A549 (cell line): Measurements from ENCODE around the gene PPP1R12C. TPM values are rescaled to one million over a fixed set of nuclear protein-coding genes. Genes with fewer than 3 reads are reported as not detected.

Experiments used
- ATAC-seq, 2 experiments: fragments of 200-7000 bp in 1 of 2; fragments of >200 bp in 1 of 2; cut with Nextera tagmentation in 1 of 2; cut with Tn5 transposase in 1 of 2; 3 replicates each; pipeline versions ENCODE4 v1.8.0 to v1.9.1; 2018 to 2020; ENCODE audit warnings: mild to moderate bottlenecking in 1 of 2, moderate library complexity in 1 of 2
- CTCF ChIA-PET: fragments of 300-600 bp; sonication (Branson Sonifier 250); formaldehyde crosslinking; extraction: SDS; loops from one replicate; lab custom pipeline; 2021; ENCODE audit warnings: antibody characterized with exemption, inconsistent platforms; lab: Yijun Ruan, JAX
- POLR2A ChIA-PET: fragments of 350-600 bp; formaldehyde crosslinking; extraction: SDS; loops from one replicate; lab custom pipeline; 2021; ENCODE audit warnings: antibody characterized with exemption, inconsistent platforms; lab: Yijun Ruan, JAX
- DNase-seq, 2 experiments: peaks; one replicate each; pipeline versions ENCODE4 v3.0.0 to v3.0.0-alpha.2; 2011 to 2016; ENCODE audit warnings: low read depth in 1 of 2, low spot score in 1 of 2
- FAIRE-seq: peaks from 2 replicates; lab custom pipeline; 2011; peaks lifted over from hg19 to GRCh38; lab: Jason Lieb, UNC
- H3K27ac ChIP-seq, 2 experiments: fragments of >200 bp; sonication (Bioruptor Twin); formaldehyde crosslinking; 3 replicates each; pipeline ENCODE4 v1.5.1; 2016 to 2017
- H3K4me1 ChIP-seq: fragments of >200 bp; sonication (Bioruptor Twin); formaldehyde crosslinking; 3 replicates; pipeline ENCODE4 v1.6.1; 2016
- H3K4me2 ChIP-seq: fragments of >200 bp; sonication (Bioruptor Twin); formaldehyde crosslinking; 3 replicates; pipeline ENCODE4 v1.6.1; 2016
- H3K4me3 ChIP-seq: fragments of >200 bp; sonication (Bioruptor Twin); formaldehyde crosslinking; 3 replicates; pipeline ENCODE4 v1.5.1; 2016
- H3K9me3 ChIP-seq: fragments of >200 bp; sonication (Bioruptor Twin); formaldehyde crosslinking; 3 replicates; pipeline ENCODE4 v1.6.1; 2016
- BCL3 ChIP-seq: fragments of >200 bp; sonication (Bioruptor Twin); formaldehyde crosslinking; IDR thresholded peaks from 3 replicates; pipeline ENCODE4 v1.6.1; 2016
- CBX2 ChIP-seq: fragments of 200-600 bp; sonication (generic); IDR thresholded peaks from 2 replicates; pipeline ENCODE4 v1.6.1; 2016; ENCODE audit warnings: low read depth, mild to moderate bottlenecking, borderline replicate concordance
- CBX8 ChIP-seq: fragments of 200-600 bp; sonication (generic); IDR thresholded peaks from 2 replicates; pipeline ENCODE4 v1.6.1; 2016
- EHF ChIP-seq: fragments of 250-450 bp; sonication (Bioruptor Pico); IDR thresholded peaks from 2 replicates; pipeline ENCODE4 v1.5.0; 2020; ENCODE audit warnings: mild to moderate bottlenecking
- EHMT2 ChIP-seq: fragments of 200-600 bp; sonication (generic); IDR thresholded peaks from 2 replicates; pipeline ENCODE4 v1.6.1; 2016; ENCODE audit warnings: antibody characterized with exemption, low read depth, mild to moderate bottlenecking, moderate library complexity
- EP300 ChIP-seq, 2 experiments: fragments of >200 bp; sonication (Bioruptor Twin); formaldehyde crosslinking; IDR thresholded peaks; 2 replicates in 1 of 2; 3 replicates in 1 of 2; pipeline ENCODE4 v1.6.1; 2016 to 2017
- ESRRA ChIP-seq: fragments of 150-350 bp; IDR thresholded peaks from 2 replicates; pipeline ENCODE4 v1.6.1; 2014; ENCODE audit warnings: mild to moderate bottlenecking, low read length, borderline replicate concordance
- FOSB ChIP-seq: fragments of 250-450 bp; sonication (Bioruptor Pico); IDR thresholded peaks from 2 replicates; pipeline ENCODE4 v1.5.0; 2020; ENCODE audit warnings: mild to moderate bottlenecking, moderate library complexity
- FOSL2 ChIP-seq, 2 experiments: fragments of 450-650 bp in 1 of 2; fragments of >200 bp in 1 of 2; sonication (Bioruptor Twin) in 1 of 2; formaldehyde crosslinking; IDR thresholded peaks; 2 replicates each; pipeline versions ENCODE4 v1.5.0 to v1.6.1; 2016 to 2020; ENCODE audit warnings: mild to moderate bottlenecking in 1 of 2, moderate library complexity in 1 of 2
- HDAC2 ChIP-seq: fragments of 200-600 bp; sonication (generic); IDR thresholded peaks from 2 replicates; pipeline ENCODE4 v1.6.1; 2016
- HOXB5 ChIP-seq: fragments of 250-450 bp; sonication (Bioruptor Pico); IDR thresholded peaks from 2 replicates; pipeline ENCODE4 v1.5.0; 2020; ENCODE audit warnings: mild to moderate bottlenecking, moderate library complexity
- JUN ChIP-seq, 2 experiments: fragments of >200 bp; sonication (Bioruptor Twin); formaldehyde crosslinking; IDR thresholded peaks; 2 replicates in 1 of 2; 3 replicates in 1 of 2; pipeline ENCODE4 v1.6.1; 2016 to 2017
- MAZ ChIP-seq: fragments of 150-350 bp; IDR thresholded peaks from 2 replicates; pipeline ENCODE4 v1.6.1; 2014; ENCODE audit warnings: antibody characterized with exemption, low read depth, low read length, borderline replicate concordance
- NFE2L2 ChIP-seq: fragments of 150-350 bp; conservative IDR thresholded peaks from 2 replicates; pipeline ENCODE4 v1.6.1; 2014; ENCODE audit warnings: low read length
- PHF8 ChIP-seq: fragments of 200-600 bp; sonication (generic); IDR thresholded peaks from 2 replicates; pipeline ENCODE4 v1.6.1; 2016; ENCODE audit warnings: low read depth, mild to moderate bottlenecking, antibody characterized with exemption, moderate library complexity, borderline replicate concordance
- POLR2A ChIP-seq: IDR thresholded peaks from 2 replicates; pipeline ENCODE4 v1.6.1; 2012; ENCODE audit warnings: mild to moderate bottlenecking, low read length
- POLR2AphosphoS2 ChIP-seq: conservative IDR thresholded peaks from 2 replicates; pipeline ENCODE4 v1.6.1; 2012; ENCODE audit warnings: low read length, improper control_type of control experiment, inconsistent platforms
- RAD21 ChIP-seq, 2 experiments: fragments of >200 bp in 1 of 2; sonication (Bioruptor Twin) in 1 of 2; formaldehyde crosslinking in 1 of 2; IDR thresholded peaks in 1 of 2; conservative IDR thresholded peaks in 1 of 2; 2 replicates in 1 of 2; 3 replicates in 1 of 2; pipeline ENCODE4 v1.6.1; 2012 to 2018; ENCODE audit warnings: inconsistent platforms in 1 of 2
- TFCP2L1 ChIP-seq: fragments of 250-450 bp; sonication (Bioruptor Pico); IDR thresholded peaks from 2 replicates; pipeline ENCODE4 v1.5.0; 2021; ENCODE audit warnings: mild to moderate bottlenecking
- ZFP36 ChIP-seq: fragments of 450-650 bp; IDR thresholded peaks from 2 replicates; pipeline ENCODE4 v1.6.1; 2014; ENCODE audit warnings: borderline replicate concordance; ENCODE audit not compliant: partially characterized antibody
- WGBS: methylation state at CpG from one replicate; pipeline ENCODE4 v1.1.6; 2017; ENCODE audit errors: missing lambda C conversion rate; 5-methylcytosine and 5-hydroxymethylcytosine counted together
- polyA plus RNA-seq, 4 experiments: library from polyadenylated mRNA; depleted of rRNA in 3 of 4; stranded (reverse); fragments of >200 nt; fragmentation: RNase III in 1 of 4; extraction: RNeasy Plus Mini Kit Qiagen cat#74134 plus additional on column Dnase treatment in 1 of 4; gene quantifications; 2 replicates in 3 of 4; 3 replicates in 1 of 4; pipeline ENCODE4 v1.2.3, GENCODE V29; 2011 to 2017
- TF ChIP-seq, protein P1 (sequence below): IDR thresholded peaks from 2 replicates; pipeline ENCODE4 v1.6.1; 2012; ENCODE audit warnings: low read depth, borderline replicate concordance
- TF ChIP-seq, protein P2 (sequence below): fragments of >200 bp; sonication (Bioruptor Twin); formaldehyde crosslinking; IDR thresholded peaks from 3 replicates; pipeline ENCODE4 v1.5.1; 2016
- TF ChIP-seq, protein P3 (sequence below): IDR thresholded peaks from 2 replicates; pipeline ENCODE4 v1.6.1; 2012

The PPP1R12C gene
- polyA plus RNA-seq, 2 of the 4 experiments (the other 2 are of a cell fraction): 22.0 to 70.3 TPM

- no peak for TF ChIP-seq POLR2AphosphoS2
- TF ChIP-seq PHF8: peak; percentile 40; the same call in 1 of the 2 replicates
- no peak for TF ChIP-seq HDAC2
- no peak for TF ChIP-seq RAD21 (conservative IDR thresholded peaks at IDR 0.05 in 1 of 2, IDR thresholded peaks at IDR 0.05 in 1 of 2)
- no peak for TF ChIP-seq EHMT2
- TF ChIP-seq JUN (IDR thresholded peaks at IDR 0.05): peak in 1 of 2 experiments; percentile 57; a peak in 2 of 5 replicates
- TF ChIP-seq CBX2: no peak
- no peak for TF ChIP-seq ZFP36
- TF ChIP-seq ESRRA: no peak
- TF ChIP-seq FOSB: no peak
- no peak for TF ChIP-seq FOSL2 (IDR thresholded peaks at IDR 0.05)
- no peak for TF ChIP-seq FOSL2 (CRISPR knock-in tag; IDR thresholded peaks at IDR 0.05)
- TF ChIP-seq HOXB5: no peak
- TF ChIP-seq, protein P1, sequence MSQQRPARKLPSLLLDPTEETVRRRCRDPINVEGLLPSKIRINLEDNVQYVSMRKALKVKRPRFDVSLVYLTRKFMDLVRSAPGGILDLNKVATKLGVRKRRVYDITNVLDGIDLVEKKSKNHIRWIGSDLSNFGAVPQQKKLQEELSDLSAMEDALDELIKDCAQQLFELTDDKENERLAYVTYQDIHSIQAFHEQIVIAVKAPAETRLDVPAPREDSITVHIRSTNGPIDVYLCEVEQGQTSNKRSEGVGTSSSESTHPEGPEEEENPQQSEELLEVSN: 0 out of 2 replicates have a peak, but pooled peaks have one; percentile 7
- TF ChIP-seq POLR2A: peak; percentile 32; the same call in 1 of the 2 replicates
- no peak for TF ChIP-seq EP300 (IDR thresholded peaks at IDR 0.05)
- TF ChIP-seq TFCP2L1 (CRISPR knock-in tag): no peak
- no peak for TF ChIP-seq MAZ
- TF ChIP-seq CBX8: no peak
- TF ChIP-seq NFE2L2: no peak
- TF ChIP-seq, protein P2, sequence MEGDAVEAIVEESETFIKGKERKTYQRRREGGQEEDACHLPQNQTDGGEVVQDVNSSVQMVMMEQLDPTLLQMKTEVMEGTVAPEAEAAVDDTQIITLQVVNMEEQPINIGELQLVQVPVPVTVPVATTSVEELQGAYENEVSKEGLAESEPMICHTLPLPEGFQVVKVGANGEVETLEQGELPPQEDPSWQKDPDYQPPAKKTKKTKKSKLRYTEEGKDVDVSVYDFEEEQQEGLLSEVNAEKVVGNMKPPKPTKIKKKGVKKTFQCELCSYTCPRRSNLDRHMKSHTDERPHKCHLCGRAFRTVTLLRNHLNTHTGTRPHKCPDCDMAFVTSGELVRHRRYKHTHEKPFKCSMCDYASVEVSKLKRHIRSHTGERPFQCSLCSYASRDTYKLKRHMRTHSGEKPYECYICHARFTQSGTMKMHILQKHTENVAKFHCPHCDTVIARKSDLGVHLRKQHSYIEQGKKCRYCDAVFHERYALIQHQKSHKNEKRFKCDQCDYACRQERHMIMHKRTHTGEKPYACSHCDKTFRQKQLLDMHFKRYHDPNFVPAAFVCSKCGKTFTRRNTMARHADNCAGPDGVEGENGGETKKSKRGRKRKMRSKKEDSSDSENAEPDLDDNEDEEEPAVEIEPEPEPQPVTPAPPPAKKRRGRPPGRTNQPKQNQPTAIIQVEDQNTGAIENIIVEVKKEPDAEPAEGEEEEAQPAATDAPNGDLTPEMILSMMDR: no peak
- peak; percentile 45; the same call in 1 of the 3 replicates for TF ChIP-seq BCL3
- no peak for TF ChIP-seq EHF (CRISPR knock-in tag)
- TF ChIP-seq, protein P3, sequence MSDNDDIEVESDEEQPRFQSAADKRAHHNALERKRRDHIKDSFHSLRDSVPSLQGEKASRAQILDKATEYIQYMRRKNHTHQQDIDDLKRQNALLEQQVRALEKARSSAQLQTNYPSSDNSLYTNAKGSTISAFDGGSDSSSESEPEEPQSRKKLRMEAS: no peak; the same call in 1 of the 2 replicates
- Histone ChIP-seq H3K9me3 (peaks cover 4% of the 10 kb centered on the region; the same call in 1 of the 3 replicates), H3K4me3 (peak overlapping the region; percentile 64), H3K4me2 (peak overlapping the region; percentile 84), H3K27ac (peak overlapping the region; percentile 82 to 92), H3K4me1 (peaks cover 37% of the 10 kb centered on the region)
- 2% methylated on average over 18 of the region's 27 CpGs for WGBS
- CTCF ChIA-PET: interaction anchor here (0.7 to 4.6 kb wide), 29 partner anchors 10 to 485 kb away, joined by 3 to 111 read pairs (median 4); partner anchors contain the start of genes DNAAF3, PTPRH, TMEM238 and TNNI3
- POLR2A ChIA-PET: interaction anchor here (0.6 to 1.9 kb wide), 9 partner anchors 10 to 300 kb away, joined by 3 to 9 read pairs (median 5); partner anchors contain the start of genes DNAAF3, HSPBP1, KMT5C and UBE2S
- DNase-seq (peak; percentile 85 to 92), ATAC-seq (peak; percentile 87 to 94), FAIRE-seq (no peak)
Measured at GRCh38 chr19:55146705-55147273, 29.4 kb upstream of the PPP1R12C start.
